Measurements from ENCODE around the gene OR4F17.
"Not testable (repeated sequence)": the region's sequence is repeated elsewhere in the genome, so short reads cannot be mapped to it uniquely, and the experiment has no call there.

- TF ChIP-seq CTBP1 (IDR thresholded peaks at IDR 0.05; ENCODE audit: borderline replicate concordance); FOXK2 (IDR thresholded peaks at IDR 0.05); LEF1 (IDR thresholded peaks at IDR 0.05; ENCODE audit: borderline replicate concordance); ELF4 (IDR thresholded peaks at IDR 0.05); BHLHE40 (IDR thresholded peaks at IDR 0.05; ENCODE audit: borderline replicate concordance); TARDBP (IDR thresholded peaks at IDR 0.05); ARNT (IDR thresholded peaks at IDR 0.05); PKNOX1 (IDR thresholded peaks at IDR 0.05): not testable (repeated sequence)
Measured at GRCh38 chr19:83626-84025, 23.3 kb upstream of the OR4F17 start.
